ENCODE data around the gene NRBP1. TPM values are rescaled to one million over a fixed set of nuclear protein-coding genes. Genes with fewer than 3 reads are reported as not detected.

The NRBP1 gene
- total and polyA plus RNA-seq, 9 of the 15 experiments (the other 6 are each of a cell fraction or from before 2014, with no cell fraction given) = 2.9 to 84.5 (median 36.9) TPM

DNA sequence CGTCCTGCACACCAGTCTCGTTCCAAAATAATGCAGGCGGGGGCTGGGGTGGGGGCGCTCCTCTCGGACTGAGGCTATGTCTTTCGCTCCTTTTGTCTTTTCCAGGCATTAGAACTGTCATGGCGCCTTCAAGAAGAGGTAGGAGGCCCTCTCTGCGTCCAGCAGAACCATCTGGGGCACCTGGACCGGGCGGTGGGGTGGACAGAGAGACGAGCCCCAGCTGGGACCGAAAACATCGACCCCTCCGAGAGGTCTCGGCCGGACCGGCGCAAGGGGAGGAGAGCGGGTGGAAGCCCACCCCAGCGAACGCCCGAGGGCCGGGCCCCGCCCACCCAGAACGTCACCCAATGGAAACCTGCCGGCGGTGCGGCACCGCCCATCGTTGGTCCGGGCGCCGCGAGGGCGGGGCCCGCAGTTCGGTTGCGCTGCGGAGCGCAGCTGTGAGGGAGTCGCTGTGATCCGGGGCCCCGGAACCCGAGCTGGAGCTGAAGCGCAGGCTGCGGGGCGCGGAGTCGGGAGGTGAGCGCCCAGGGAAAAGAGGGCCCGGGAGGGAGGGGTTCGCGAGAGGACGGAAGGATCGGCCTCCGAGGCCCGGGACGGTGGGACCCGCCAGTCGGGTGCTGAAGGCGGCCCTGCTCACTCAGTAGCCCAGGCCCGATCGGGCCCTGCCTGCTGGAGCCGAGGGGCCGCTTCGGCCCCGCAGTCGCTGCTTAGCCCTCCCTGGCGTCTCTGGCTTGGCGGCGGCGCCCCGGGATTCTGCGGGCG is at the start of gene NRBP1 (continued):
- TF ChIP-seq, protein P1, sequence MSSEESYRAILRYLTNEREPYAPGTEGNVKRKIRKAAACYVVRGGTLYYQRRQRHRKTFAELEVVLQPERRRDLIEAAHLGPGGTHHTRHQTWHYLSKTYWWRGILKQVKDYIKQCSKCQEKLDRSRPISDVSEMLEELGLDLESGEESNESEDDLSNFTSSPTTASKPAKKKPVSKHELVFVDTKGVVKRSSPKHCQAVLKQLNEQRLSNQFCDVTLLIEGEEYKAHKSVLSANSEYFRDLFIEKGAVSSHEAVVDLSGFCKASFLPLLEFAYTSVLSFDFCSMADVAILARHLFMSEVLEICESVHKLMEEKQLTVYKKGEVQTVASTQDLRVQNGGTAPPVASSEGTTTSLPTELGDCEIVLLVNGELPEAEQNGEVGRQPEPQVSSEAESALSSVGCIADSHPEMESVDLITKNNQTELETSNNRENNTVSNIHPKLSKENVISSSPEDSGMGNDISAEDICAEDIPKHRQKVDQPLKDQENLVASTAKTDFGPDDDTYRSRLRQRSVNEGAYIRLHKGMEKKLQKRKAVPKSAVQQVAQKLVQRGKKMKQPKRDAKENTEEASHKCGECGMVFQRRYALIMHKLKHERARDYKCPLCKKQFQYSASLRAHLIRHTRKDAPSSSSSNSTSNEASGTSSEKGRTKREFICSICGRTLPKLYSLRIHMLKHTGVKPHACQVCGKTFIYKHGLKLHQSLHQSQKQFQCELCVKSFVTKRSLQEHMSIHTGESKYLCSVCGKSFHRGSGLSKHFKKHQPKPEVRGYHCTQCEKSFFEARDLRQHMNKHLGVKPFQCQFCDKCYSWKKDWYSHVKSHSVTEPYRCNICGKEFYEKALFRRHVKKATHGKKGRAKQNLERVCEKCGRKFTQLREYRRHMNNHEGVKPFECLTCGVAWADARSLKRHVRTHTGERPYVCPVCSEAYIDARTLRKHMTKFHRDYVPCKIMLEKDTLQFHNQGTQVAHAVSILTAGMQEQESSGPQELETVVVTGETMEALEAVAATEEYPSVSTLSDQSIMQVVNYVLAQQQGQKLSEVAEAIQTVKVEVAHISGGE (CRISPR knock-in tag; IDR thresholded peaks at IDR 0.05) = peak in 2 of 3 experiments; percentile 60 to 96; a peak in 3 of 6 replicates
- TF ChIP-seq HNRNPL (IDR thresholded peaks at IDR 0.05; ENCODE audit: low read depth, low read length) (0 out of 2 replicates have a peak, but pooled peaks have one; percentile 5), ZNF143 (CRISPR knock-in tag; IDR thresholded peaks at IDR 0.05) (no peak), FOXK2 (conservative IDR thresholded peaks at IDR 0.05 in 1 of 2, IDR thresholded peaks at IDR 0.05 in 1 of 2; ENCODE audit: low read depth in 2 of 2) (peak in 1 of 2 experiments; percentile 51; a peak in 1 of 4 replicates), SNIP1 (IDR thresholded peaks at IDR 0.05; ENCODE audit: low read depth) (0 out of 2 replicates have a peak, but pooled peaks have one; percentile 41), CHD1 (IDR thresholded peaks at IDR 0.05; ENCODE audit: low read length) (peak; percentile 43), TCF7 (IDR thresholded peaks at IDR 0.05; ENCODE audit: borderline replicate concordance) (no peak), ATF7 (IDR thresholded peaks at IDR 0.05) (peak; percentile 86), KLF1 (tag; IDR thresholded peaks at IDR 0.05) (peak; percentile 75; the same call in 1 of the 2 replicates), HNRNPUL1 (IDR thresholded peaks at IDR 0.05; ENCODE audit: low read length) (no peak), ATF1 (CRISPR knock-in tag; IDR thresholded peaks at IDR 0.05) (no peak), ATF1 (tag; IDR thresholded peaks at IDR 0.05) (peak; percentile 57), ZNF41 (CRISPR knock-in tag; conservative IDR thresholded peaks at IDR 0.05) (no peak)
- TF ChIP-seq, protein P2, sequence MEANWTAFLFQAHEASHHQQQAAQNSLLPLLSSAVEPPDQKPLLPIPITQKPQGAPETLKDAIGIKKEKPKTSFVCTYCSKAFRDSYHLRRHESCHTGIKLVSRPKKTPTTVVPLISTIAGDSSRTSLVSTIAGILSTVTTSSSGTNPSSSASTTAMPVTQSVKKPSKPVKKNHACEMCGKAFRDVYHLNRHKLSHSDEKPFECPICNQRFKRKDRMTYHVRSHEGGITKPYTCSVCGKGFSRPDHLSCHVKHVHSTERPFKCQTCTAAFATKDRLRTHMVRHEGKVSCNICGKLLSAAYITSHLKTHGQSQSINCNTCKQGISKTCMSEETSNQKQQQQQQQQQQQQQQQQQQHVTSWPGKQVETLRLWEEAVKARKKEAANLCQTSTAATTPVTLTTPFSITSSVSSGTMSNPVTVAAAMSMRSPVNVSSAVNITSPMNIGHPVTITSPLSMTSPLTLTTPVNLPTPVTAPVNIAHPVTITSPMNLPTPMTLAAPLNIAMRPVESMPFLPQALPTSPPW (CRISPR knock-in tag; IDR thresholded peaks at IDR 0.05) = peak; percentile 83

Data from K562 (cell line).